Hematopoietic multipotent progenitor cell treated with erythropoietin and hydrocortisone succinate and interleukin-3 and kit ligand, for 6 days (in vitro differentiated cells): ENCODE results near the gene NCAM1.
A peak's percentile ranks its signal among the peaks of the same experiment; 100 is the strongest.

Experiments
- DNase-seq: peaks from one replicate; pipeline ENCODE4 v3.0.0-alpha.2; 2015

NCAM1 gene

DNA sequence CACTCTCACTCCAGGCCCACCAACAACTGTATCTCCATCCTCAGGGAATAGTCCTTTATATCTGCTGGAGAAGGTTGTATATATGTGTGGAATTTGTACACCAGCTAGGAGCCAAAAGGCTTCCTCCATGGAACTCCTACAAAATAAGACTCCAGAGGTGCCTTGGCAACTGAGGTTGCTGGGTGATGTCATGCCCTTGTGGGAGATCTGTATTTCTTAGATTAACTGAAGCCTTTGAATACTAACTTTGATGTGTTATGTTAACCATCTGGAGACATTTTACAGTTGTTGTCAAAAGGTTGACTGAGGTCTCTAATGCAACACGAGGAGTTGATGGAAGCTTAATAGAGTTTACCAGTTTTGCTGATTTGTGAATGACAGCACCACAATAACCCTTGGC lies 213.7 kb downstream of the NCAM1 start:
- no peak for DNase-seq

DNA sequence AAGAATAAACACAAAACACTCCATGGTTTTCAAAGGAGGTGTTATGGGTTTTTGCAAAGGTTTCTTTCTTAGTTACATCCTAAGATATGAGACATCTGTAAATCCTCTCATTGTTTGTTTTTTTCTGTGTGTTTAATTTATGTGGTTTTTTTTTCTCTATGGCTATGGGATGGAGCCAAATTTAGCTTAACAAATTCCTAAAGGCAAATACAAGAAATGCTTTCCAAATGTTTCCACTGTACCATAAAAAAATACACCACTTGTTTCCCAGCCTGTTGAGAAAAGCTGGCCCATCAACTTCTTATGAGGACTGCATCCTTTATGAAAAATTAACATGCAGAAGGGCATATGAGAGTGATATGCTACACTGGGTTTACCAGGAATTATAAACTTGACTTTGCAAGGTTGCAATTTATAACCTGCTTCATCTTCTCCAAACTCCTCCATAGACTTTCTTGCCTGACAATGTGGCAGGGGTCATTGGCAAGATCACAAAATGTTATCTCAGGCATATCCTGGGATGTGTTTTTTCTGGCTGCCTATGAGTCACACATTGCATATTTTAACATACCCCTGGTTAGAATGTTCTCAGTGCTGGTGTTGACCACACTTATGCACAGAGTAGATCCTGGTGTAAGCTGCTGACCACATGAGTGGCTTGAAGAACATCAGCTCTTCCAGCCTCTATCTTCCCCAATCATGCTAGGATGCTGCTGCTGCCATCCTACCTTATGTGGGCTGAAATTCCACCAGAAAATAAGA lies 215.6 kb downstream of the NCAM1 start:
- DNase-seq = no peak

DNA sequence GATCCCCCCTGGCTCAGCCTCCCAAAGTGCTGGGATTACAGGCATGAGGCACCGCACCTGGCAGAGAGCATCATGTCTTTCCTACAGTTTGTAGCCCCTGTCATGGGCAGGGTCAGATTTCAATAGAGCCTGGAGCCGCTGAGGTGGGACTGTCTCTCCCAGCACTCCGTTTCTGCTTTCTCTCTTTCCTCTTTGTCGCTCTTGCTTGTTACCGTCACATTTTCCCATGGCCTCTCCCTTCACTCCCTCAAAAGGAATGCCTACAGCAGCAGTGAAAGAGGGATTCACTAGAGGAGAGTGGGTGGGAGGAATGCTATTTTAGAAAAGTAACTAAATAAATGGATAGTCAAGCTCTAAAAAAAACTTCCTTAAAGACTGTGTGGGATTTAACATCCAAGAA lies 216.5 kb downstream of the NCAM1 start:
- no peak for DNase-seq

DNA sequence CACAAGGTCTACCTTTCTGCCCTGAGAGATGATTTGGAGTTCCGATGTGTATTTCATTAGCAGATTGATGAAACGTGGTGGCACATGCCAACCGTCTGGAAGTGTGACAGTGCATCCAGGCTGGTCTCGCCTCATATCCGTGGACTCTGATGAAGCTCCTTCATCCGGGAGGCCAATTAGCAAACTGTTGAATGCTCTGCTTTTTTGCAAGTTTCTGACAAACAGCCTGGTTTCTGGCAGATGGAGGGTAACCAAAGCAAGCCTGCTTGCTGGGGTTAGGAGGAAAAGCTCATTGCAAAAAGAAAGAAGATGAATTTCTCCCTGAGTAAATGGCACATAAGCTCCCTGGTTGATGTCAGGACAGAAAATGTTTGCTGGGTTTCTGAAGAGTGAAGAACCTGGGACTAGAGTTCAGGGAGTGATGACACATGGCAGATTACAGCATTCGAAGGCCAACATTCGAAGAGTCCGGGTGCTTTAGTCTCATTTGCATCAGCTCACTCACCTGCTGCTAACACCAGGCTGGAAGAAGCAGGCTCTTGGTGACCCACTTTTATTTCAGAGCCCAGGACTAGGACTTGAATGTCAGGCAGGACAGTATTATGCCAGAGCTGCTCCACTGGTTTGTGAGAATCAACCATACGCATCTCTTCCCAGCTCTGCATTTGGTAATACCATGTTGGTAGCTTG lies 217.3 kb downstream of the NCAM1 start:
- no peak for DNase-seq

DNA sequence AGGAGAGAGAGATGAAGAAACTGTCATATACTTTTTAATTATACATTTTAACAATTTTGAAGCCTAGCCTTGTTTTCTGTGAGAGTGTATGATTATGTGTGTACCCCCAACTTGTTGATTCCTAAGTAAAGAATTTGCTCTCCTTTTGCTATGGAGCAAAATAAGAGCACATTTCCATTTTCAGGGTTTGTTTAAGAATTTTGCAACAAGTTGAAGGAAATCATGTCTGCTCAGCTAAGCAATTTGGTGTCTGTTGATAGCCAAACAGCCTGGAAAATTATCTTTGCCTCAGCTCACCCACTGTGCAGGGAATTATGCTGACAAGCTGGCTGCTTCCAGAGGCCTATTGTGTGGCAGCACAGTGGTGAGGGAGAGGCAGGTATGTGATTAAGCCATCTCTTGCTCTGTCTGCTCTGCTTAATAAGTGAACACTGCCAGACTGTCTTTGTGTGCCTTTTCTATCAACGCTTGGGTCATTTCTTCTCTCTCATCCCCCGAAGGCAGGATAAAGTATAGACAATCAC lies 218.0 kb downstream of the NCAM1 start:
- no peak for DNase-seq

DNA sequence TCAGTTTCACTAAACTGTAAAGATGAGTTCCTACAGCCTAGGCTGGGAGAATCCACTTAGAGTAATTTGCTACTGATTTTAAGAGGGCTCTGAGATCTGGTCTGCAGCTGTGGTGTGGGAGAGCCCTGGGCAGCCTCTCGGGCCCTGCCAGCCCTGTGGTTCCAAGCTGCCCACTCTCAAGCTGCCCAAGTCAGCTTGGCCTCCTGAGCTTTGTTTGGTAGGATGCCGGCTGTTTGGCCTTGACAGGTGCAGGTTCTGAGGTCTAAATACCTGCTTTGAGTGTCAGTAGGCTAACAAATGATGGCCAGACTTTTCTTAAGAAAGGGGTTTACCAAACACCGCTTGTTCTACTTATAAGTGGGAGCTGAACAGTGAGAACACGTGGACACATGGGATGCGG lies 219.9 kb downstream of the NCAM1 start:
- DNase-seq = no peak

DNA sequence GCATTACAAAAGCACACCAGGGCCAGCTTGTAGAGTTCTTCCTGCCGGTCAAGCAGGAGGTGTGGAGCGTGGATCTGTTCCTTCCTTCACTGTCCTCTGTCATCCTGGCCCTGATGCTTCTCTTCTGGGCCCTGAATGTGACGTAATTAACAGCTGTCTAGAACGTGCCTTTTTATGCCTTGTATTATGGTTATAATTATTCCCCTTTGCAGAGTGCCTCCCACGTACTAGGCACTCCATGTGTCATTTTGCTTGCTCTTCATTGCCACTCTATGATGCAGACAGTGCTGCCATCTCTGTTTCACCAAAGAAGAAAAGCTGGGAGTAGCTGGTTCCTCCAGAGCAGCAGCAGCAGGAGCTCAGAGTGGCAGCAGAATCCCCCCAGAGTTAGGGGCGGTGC lies 221.1 kb downstream of the NCAM1 start:
- DNase-seq = no peak

DNA sequence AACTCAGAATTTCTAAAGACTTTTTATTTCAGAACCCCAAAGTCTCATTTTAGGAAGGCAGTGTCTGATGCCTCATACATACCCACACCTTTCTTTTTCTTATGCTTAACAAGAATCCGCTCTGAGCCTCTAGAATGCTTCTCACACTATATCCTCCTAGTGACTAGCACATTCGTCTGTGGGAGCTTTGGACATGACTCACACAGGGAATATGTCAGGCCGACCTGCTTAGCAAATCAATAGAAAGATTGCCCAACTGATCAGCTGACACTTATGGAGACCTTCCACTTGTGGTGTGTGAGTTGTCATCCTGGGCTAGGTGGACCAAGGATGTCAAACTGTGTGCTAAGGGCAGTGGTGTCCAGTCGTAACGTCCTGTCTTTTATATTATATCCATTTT lies 223.3 kb downstream of the NCAM1 start:
- DNase-seq = no peak

DNA sequence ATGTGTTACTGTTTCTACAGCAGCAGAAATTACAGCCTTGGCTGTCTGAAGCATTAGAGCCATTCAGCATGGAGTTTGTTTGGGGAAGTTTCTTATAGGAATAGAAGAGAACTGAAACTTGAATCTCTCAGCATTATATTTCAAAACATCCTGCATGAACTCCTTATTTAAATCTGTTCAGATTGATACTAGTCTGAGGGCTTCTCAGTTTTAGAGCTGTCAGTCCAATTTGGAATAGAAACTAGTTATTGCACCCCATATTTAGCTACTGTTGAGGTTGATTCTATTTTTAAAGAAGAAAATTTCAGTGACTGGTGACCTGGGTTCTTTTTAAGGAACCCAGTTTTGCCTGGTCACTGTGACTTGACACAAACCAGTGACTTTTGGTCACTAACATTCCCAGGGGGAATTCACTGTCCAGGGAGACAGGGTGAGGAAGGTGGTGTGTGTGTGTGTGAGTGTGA lies 227.2 kb downstream of the NCAM1 start:
- no peak for DNase-seq

DNA sequence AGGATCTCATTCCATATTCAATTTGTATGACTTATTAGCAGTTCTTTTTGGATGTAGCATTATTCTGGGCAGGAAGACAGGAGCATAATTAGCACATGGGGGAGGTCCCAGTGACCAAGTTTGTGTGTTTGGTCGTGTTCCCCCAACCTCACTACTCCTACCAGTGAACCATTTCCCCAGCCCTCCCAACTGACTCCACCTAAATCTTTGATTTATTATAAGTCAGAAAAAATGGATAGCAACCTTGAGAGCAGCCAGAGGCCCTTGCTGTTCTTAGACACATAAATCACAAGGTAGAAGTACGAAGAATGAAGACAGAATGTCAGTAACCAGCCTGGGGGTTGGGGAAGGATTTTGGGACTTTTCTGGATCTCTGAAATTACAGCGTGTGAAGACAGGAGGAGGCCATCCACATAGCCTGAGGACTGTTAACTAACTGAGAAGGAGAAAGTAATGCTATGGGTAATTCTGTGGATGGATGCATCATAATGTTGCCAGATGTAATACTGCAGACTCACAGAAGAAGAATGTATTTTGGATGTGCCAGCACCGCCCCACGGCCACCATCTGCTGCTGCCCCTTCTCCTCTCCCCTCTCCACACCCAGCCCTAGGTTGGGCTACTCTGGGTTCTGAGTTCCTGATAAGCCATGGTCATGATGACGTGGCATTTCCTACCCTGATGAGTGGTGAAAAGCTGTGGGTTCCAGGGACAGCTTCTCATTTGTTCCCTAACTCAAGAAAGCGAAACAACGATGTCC lies 228.9 kb downstream of the NCAM1 start:
- DNase-seq = peak; percentile 35

DNA sequence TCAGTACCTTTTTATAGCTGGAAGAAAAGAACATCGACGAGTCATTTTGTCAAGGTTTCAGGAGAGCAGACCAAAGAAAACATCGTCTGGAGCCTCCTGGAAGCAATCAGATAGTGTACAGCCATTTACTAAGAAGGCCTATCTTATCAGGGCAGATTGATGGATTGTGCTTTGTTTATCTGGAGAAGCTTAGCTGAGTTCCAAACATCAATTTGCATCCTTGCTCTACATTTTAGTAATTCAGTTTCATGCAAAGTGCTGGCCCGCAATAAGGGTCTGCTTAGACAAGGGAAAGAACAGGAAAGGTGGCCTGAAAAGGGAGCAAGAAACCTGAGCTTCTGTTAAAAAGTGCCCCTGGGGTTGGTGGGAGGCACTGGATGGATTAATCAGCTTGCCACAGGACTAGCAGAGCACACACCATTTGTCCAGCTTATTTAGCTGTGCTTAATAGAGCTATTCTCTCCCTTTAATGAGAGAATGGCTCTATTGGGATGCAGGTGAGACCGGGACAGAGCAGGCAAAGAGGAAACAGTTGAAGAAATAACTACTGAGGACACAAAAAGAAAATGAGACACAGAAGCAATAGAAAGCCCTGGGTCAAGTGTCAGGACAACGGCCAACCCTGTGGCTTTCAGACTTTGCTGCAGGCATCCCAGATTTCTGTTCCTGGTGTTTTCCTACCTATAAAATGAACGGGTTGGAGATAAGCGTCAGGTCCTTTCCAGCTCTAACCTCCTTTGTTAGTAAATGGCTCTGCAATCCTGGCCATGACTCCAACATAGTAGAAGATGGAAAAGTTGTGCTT lies 231.1 kb downstream of the NCAM1 start:
- no peak for DNase-seq

DNA sequence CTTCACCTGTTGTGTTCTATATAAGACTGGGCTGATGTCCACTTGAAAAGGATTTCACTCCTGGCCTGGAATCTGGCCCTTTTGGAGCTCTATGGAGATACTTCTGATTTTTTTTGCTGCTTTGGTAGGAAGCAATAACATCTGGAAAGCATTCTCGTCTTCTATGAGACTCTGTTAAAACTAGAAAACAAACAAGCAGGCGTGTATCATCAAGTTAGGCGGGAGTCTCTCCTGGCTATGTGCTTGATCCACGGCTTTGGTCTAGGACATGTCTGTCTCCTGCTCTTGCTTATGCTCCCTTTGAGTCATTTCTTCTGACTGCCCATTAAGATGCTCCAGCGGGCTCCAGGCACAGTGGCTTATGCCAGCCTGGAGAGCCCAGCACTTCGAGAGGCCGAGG lies 231.8 kb downstream of the NCAM1 start:
- DNase-seq = no peak

DNA sequence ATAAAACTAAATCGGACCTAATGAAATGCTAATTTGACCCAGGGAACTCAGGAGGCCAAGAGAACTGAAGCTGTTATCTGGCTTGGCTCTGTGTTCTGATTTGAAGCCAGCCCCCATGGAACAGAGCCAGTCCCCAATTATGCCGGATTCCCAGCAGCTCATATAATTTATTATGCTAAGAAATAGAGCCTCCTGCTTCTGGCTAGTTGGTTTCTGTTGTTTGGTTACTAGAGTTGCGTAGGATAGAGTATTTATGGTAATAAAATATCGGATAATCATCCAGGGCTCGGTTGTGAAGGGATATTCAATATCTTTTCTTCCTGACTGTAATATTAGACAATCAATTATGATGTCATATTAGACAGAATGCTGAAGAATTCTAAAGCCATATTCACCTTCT lies 232.7 kb downstream of the NCAM1 start:
- no peak for DNase-seq

DNA sequence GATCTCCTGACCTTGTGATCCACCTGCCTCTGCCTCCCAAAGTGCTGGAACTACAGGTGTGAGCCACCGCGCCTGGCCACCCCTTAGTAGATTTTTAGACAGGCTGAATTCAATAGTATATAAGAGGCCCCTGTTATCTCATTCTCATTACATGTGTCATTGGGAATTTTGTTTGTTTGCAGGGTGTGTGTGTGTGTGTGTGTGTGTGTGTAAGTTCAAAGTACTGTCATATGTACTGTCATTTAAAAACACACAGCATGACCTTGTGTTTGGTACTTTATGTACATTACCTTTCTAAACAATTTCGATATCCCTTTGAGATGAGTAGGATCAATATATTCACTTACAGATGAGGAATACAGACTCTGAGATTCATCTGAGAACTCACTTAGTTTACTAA lies 234.5 kb downstream of the NCAM1 start:
- DNase-seq = no peak

DNA sequence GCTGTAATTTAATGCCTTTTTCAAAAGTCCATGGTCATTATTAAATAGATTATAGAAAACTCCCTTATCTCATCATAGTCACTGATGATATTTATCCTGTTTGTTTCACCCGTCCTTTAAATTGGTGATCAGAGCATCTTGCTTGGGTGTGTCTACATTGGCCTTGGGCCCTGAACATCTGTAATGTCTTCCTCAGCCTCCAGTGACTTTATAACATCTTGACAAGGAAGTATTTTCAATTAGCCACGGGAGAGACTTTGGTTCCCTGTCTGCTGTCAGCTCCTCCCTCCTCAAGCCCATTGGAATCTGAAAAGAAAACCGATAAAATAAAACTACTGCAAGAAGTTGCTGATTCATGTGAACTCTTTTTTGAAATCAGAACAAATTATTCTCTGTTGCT lies 236.2 kb downstream of the NCAM1 start:
- no peak for DNase-seq

DNA sequence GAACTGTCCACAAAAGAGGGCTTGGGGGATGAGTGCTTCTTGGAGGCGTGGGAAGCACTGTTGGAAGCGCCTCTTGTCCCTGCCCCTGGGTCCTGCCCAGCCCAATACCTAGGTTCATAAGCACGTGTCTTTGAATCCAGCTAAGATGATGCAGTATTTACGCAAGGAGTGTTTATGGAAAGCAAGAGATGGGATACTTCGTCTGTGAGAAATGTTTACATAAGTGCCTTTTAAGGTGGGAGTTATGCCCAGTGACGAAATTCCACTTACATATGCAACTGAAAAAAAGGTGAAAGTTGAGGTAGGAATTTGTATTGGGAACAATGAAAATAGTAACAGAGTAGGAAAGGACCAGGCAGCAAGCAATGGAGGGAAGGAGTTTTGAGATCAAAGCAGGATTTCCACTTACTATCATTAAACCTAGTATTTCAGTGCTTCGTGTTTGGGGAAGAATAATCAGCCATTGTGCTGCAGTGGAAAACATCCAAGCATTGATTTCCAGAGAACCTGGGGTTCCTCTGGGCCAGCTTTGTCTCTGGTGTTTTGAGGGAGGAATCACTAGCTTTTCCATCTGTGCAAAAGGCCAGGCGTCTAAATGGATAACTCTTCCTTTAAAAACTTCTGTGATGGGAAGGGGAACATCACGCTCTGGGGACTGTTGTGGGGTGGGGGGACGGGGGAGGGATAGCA lies 237.9 kb downstream of the NCAM1 start:
- DNase-seq = no peak

DNA sequence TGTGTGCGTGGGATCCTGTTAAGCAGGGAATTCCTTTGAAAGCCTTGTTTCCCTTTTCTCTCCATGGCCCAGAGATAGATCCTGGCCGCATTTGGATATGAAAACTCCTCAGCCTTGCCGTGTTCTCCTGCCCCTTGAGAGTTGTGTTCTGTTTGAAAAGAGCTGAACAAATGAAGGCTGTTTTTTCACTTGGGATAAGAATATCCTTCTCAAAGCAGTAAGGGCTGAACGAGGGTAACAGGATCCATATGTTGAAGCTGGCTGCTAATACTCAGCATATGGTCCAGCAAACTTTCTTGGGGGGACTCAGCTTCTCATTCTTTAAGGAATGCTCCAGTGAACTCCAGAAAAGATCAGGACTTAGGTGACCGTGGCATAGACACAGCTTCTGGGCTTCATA lies 238.6 kb downstream of the NCAM1 start:
- no peak for DNase-seq

DNA sequence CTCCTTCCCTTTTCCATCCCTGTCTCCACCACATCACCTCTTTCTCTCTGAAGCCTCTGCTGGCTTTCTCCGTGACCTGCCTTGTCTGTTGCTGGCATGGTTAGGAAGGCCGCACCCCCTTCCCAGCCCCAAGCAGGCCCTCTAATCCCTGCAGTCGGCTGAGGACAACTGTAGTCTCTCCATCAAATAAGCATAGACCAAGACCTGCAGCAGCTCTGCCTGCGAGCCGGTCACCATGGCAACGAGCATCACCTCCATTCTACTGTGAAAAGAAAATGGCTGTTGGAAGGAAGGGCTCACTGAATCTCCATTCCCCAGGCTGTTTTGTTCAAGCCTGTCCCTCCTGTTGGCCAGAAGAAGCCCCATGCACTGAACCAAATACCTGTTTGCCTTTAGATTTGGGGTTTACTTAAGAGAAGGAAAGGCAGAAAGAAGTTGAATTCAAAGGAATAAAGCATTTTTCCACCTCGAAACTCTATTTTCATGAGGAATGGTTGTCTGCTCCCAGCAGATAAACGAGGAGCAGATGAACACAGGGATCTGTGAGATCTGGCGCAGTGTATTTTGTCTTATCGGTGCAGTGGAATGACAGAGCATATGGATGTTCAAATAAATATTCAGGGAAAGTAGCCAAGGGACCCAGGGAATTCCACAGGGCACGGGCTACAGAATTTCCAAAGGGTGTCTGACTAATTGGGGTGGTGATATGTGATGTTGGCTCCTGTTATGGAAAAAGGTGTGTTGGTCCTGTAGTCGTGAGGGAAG lies 240.0 kb downstream of the NCAM1 start:
- no peak for DNase-seq

DNA sequence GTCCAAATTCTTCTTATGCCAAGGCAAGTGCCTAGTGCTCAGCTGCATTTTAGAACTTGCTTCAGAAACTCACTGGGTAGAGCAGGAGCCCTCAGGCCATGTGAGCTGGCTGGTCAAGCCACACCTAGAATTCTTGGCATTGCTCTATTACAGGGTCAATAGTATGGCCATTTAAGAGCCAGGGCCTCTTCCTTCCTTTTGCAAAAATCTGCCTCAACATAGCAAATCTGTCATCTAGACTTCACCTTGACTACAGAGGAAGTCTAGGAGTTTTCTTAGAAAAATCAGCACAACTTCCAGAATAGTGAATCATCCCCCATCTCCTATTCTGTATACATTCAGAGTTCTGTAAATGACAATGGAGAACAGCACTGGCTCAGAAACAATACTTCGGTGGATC lies 241.2 kb downstream of the NCAM1 start:
- no peak for DNase-seq

DNA sequence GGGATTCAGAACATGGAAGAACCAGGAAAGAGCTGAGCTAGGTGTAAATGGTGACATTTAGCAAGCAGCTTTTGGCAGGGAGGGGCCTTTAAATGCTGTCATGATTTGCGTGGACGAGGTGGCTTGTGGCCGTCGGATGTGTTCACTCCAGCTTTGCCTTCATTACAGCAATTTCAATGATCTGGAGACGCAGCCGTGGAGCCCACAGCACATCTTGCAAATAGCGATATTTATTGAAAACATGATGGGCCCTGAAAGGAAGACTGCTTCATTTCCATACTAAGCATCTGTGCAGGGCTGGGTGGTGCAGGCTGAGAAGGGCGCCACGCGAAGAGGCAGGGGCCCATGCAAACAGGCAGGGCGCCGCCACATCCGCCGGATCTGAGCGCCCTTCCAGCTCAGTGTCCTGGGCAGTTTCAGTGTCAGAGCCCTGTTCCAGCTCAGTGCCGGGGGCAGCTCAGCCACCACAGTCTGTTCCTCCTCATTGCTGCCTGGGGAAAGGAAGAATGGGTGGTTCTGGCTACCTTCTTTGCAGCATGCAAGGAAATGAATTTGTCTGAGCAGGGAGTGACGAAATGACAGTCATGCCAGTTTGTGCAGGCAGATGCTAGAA lies 242.0 kb downstream of the NCAM1 start:
- no peak for DNase-seq

DNA sequence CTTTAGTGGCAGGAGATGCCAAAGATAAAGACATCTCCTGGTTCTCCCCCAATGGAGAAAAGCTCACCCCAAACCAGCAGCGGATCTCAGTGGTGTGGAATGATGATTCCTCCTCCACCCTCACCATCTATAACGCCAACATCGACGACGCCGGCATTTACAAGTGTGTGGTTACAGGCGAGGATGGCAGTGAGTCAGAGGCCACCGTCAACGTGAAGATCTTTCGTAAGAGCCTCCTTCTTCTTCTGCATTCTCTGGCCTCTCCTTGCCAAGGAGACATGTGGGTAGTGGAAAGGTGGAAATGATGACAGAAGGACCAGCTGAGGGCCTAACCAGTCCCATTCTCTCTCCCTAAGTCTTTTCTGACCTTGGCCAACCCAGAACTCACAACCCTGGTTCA lies 243.1 kb downstream of the NCAM1 start:
- no peak for DNase-seq
